GM12874 (cell line): ENCODE measurements around the gene FRMD8.

Experiments used
- TF ChIP-seq, protein P1 (sequence below): IDR thresholded peaks from 2 replicates; pipeline ENCODE4 v1.5.1; 2011; ENCODE audit warnings: low read depth, mild to moderate bottlenecking, control low read depth, low read length, moderate library complexity; ENCODE audit not compliant: insufficient read depth

Gene FRMD8

DNA sequence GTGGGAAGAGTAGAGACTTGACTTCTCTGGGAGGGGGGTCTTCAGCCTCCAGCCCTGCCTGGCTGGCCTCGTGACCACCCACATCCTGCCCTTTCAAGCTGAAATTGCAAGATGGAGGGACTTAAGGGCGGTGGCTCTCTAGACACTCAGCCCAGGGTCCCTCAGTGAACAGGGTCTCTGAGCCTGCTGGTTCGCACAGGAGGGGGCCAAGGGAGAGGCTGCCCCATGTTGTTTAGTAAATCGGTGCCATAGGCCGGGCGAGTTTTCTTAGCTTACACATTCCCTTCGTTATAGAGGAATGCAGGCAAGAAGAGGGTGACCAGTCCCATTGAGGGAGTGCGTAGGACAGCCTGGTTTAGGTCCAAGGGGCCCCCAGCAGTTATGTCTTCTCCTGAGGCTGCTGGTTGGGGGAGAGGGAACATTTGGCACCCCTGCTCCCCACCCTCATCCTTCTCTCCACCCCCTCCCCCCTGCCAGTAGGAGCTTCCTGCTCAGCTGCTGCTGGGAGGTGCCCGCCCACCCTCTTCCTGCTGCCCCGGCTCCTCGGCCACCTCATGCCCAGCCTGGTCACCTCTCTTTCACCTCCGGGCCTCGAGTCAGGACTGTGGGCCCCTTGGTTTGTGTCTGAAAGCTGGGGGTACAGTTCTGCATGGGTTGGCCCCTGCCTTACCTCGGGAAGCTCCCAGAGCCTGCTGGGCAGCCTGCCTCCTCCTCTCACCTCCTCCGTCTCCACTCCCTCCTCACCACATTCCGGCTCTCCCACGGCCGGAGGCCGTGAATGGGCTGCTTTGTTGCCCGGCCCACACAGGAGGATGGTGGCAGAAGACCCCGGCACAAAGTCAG lies 3.9 kb downstream of the FRMD8 start:
- TF ChIP-seq, protein P1, sequence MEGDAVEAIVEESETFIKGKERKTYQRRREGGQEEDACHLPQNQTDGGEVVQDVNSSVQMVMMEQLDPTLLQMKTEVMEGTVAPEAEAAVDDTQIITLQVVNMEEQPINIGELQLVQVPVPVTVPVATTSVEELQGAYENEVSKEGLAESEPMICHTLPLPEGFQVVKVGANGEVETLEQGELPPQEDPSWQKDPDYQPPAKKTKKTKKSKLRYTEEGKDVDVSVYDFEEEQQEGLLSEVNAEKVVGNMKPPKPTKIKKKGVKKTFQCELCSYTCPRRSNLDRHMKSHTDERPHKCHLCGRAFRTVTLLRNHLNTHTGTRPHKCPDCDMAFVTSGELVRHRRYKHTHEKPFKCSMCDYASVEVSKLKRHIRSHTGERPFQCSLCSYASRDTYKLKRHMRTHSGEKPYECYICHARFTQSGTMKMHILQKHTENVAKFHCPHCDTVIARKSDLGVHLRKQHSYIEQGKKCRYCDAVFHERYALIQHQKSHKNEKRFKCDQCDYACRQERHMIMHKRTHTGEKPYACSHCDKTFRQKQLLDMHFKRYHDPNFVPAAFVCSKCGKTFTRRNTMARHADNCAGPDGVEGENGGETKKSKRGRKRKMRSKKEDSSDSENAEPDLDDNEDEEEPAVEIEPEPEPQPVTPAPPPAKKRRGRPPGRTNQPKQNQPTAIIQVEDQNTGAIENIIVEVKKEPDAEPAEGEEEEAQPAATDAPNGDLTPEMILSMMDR: no peak

- TF ChIP-seq, protein P1: no peak
These were observed 4.6 kb downstream of the FRMD8 start for GRCh38 chr11:65390996-65391395.

DNA sequence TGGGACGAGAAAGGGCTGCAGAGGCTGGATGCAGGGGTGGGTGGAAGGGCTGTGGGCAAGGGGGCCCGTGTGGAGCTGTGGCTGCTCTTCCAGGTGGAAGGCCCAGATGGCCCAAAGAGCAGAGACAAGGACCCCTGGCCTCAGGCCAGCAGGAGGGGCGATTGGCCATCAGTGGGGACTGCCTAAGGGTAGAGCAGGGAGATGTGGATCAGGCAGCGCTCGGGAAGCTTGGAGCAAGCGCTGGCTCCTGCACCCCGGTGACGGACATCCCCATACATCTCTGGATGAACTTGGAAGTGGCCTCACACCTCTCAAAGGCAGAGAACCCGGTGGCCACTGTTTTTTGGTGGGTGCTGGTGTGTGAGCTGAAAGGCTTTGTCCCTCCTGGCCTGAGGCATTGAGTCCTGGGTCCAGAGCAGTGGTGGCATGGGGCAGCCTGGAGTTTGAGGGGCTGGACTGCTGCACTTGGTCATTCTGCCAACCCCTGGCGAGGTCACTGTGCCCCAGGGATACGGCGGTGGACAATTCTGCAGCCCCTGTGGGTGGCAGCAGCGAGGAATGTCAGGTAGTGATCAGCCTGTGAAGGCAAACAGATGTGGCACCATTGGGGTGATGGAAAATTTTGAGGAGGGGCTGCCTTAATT lies 5.9 kb downstream of the FRMD8 start:
- TF ChIP-seq, protein P1: no peak

DNA sequence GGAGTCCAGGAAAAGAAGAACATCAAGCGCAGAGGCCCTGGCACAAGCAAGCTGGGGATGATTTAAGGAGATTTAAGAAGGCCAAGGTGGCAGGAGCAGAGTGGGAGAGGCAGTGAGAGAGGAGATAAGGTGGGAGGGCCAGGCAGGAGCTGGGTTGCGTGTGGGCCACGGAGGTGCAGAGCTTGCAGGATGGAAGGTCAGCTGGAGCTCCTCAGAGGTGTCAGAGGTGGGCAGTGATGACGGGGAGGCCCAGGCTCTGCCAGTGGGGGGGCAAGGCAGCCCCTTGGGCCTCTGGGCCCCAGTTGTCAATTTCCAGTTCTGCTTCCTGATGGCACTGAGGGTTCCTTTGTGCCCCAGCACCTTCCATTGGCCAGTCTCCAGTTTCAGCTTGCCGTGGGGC lies 6.5 kb downstream of the FRMD8 start:
- TF ChIP-seq, protein P1: no peak

GRCh38 chr11:65393513-65394079 lies 7.2 kb downstream of the FRMD8 start:
- TF ChIP-seq, protein P1: no peak

- TF ChIP-seq, protein P1: no peak
These were observed 7.7 kb downstream of the FRMD8 start for GRCh38 chr11:65394125-65394536.

DNA sequence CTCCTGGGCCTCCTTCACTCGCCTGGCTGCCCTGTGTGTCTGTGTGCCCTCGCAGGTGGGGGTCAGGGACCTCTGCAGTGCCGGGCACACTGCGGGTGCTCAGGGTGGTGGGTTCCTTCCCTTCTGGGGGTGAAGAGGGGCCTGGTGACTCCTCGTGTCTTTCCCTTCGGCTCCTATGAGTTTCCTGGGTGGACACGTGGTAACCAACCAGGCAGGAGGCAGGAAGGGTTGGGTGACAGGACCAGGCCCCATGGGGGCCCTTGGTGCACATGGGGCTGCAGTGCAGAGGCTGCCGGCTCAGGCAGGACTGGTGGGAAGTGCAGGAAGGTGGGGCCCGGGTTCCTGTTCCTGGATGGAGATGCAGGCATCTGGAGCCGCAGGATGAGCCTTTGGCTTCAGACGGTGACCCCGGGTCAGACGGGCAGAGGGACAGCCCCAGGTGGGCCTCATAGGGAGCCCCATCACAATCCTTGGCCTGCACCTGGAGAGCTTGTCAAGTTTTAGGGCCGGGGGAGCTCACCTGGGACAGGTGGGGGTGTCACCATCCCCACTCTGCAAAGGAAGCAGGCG lies 9.6 kb downstream of the FRMD8 start:
- TF ChIP-seq, protein P1: no peak
